ENCODE measurements around the gene ABCA7.

ABCA7 gene

GRCh38 chr19:1001538-1002166 is 38.3 kb upstream of the ABCA7 start:
- peaks cover 3% of the 10 kb centered on the region; the same call in 1 of the 2 replicates for H4K20me1 ChIP-seq (ENCODE audit: insufficient read depth, low read length)
- no peak overlapping the region for H3K9ac ChIP-seq (ENCODE audit: low read length)
- H2AFZ ChIP-seq (ENCODE audit: low read depth, low read length): peak overlapping the region; percentile 10; the same call in 1 of the 2 replicates
- peak overlapping the region; percentile 57 for H3K4me2 ChIP-seq (ENCODE audit: low read length)
- TF ChIP-seq, protein P1, sequence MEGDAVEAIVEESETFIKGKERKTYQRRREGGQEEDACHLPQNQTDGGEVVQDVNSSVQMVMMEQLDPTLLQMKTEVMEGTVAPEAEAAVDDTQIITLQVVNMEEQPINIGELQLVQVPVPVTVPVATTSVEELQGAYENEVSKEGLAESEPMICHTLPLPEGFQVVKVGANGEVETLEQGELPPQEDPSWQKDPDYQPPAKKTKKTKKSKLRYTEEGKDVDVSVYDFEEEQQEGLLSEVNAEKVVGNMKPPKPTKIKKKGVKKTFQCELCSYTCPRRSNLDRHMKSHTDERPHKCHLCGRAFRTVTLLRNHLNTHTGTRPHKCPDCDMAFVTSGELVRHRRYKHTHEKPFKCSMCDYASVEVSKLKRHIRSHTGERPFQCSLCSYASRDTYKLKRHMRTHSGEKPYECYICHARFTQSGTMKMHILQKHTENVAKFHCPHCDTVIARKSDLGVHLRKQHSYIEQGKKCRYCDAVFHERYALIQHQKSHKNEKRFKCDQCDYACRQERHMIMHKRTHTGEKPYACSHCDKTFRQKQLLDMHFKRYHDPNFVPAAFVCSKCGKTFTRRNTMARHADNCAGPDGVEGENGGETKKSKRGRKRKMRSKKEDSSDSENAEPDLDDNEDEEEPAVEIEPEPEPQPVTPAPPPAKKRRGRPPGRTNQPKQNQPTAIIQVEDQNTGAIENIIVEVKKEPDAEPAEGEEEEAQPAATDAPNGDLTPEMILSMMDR (IDR thresholded peaks at IDR 0.05; ENCODE audit: low read depth, low read length): peak; percentile 95
- TF ChIP-seq EZH2phosphoT487 (IDR thresholded peaks at IDR 0.05; ENCODE audit: low read depth): no peak
- no peaks in the 10 kb centered on the region for H3K9me3 ChIP-seq (ENCODE audit: insufficient read depth, low read length)
- peak overlapping the region; percentile 8; the same call in 1 of the 2 replicates for H3K4me3 ChIP-seq (ENCODE audit: low read length)
- no peaks in the 10 kb centered on the region for H3K27me3 ChIP-seq (ENCODE audit: low read depth, low read length)
- no peaks in the 10 kb centered on the region for H3K79me2 ChIP-seq (ENCODE audit: low read length)
- H3K4me1 ChIP-seq (ENCODE audit: low read length): peaks cover 3% of the 10 kb centered on the region
- H3K36me3 ChIP-seq (replicated peaks; ENCODE audit: low read depth, low read length): peaks cover 3% of the 10 kb centered on the region
- H3K27ac ChIP-seq (ENCODE audit: low read length): no peak overlapping the region

- Histone ChIP-seq H3K79me2 (ENCODE audit: low read length) (no peaks in the 10 kb centered on the region), H3K9me3 (ENCODE audit: insufficient read depth, low read length) (no peaks in the 10 kb centered on the region), H3K4me1 (ENCODE audit: low read length) (peaks cover 3% of the 10 kb centered on the region), H3K27me3 (ENCODE audit: low read depth, low read length) (no peaks in the 10 kb centered on the region), H3K9ac (ENCODE audit: low read length) (no peak overlapping the region), H3K4me2 (ENCODE audit: low read length) (no peak overlapping the region), H3K36me3 (replicated peaks; ENCODE audit: low read depth, low read length) (peaks cover 11% of the 10 kb centered on the region), H3K27ac (ENCODE audit: low read length) (no peak overlapping the region), H2AFZ (ENCODE audit: low read depth, low read length) (no peak overlapping the region), H4K20me1 (ENCODE audit: insufficient read depth, low read length) (peaks cover 8% of the 10 kb centered on the region; the same call in 1 of the 2 replicates), H3K4me3 (ENCODE audit: low read length) (no peak overlapping the region)
- no peak for TF ChIP-seq EZH2phosphoT487 (IDR thresholded peaks at IDR 0.05; ENCODE audit: low read depth)
- TF ChIP-seq, protein P1 (IDR thresholded peaks at IDR 0.05; ENCODE audit: low read depth, low read length): no peak
Measured at GRCh38 chr19:1002600-1002999, 37.3 kb upstream of the ABCA7 start.

DNA sequence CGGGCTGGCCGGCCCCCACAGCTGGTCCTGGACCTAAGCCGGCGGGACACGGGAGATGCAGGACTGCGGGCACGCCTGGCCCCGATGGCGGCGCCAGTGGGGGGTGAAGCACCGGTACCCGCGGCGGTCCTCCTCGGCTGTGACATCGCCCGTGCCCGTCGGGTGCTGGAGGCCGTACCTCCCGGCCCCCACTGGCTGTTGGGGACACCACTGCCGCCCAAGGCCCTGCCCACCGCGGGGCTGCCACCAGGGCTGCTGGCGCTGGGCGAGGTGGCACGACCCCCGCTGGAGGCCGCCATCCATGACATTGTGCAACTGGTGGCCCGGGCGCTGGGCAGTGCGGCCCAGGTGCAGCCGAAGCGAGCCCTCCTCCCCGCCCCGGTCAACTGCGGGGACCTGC is 36.6 kb upstream of the ABCA7 start:
- Histone ChIP-seq H4K20me1 (ENCODE audit: insufficient read depth, low read length) (peaks cover 8% of the 10 kb centered on the region; the same call in 1 of the 2 replicates), H3K4me2 (ENCODE audit: low read length) (no peak overlapping the region), H3K9ac (ENCODE audit: low read length) (no peak overlapping the region), H3K27ac (ENCODE audit: low read length) (no peak overlapping the region), H3K36me3 (replicated peaks; ENCODE audit: low read depth, low read length) (peaks cover 12% of the 10 kb centered on the region), H3K4me1 (ENCODE audit: low read length) (peaks cover 3% of the 10 kb centered on the region), H3K79me2 (ENCODE audit: low read length) (no peaks in the 10 kb centered on the region), H3K27me3 (ENCODE audit: low read depth, low read length) (no peaks in the 10 kb centered on the region), H3K4me3 (ENCODE audit: low read length) (no peak overlapping the region), H2AFZ (ENCODE audit: low read depth, low read length) (no peak overlapping the region), H3K9me3 (ENCODE audit: insufficient read depth, low read length) (no peaks in the 10 kb centered on the region)
- TF ChIP-seq, protein P1 (IDR thresholded peaks at IDR 0.05; ENCODE audit: low read depth, low read length): no peak
- no peak for TF ChIP-seq EZH2phosphoT487 (IDR thresholded peaks at IDR 0.05; ENCODE audit: low read depth)

DNA sequence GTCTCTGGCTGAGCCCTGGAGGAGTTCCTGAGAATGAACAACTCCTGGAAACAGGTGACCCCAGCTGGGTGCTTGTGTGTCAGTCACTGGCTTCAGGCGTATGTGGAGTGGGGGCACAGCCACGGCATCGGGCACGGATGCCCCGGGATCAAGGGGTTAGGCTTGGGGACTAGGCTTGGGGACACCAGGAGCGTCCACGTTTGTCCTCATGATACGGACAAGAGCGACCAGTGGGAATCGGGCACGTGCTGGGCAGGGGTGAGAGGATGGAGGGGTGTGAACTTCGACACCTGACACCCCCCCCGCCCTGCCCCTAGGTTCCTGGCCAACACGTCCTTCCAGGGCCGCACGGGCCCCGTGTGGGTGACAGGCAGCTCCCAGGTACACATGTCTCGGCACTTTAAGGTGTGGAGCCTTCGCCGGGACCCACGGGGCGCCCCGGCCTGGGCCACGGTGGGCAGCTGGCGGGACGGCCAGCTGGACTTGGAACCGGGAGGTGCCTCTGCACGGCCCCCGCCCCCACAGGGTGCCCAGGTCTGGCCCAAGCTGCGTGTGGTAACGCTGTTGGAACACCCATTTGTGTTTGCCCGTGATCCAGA is 35.6 kb upstream of the ABCA7 start:
- Histone ChIP-seq H2AFZ (ENCODE audit: low read depth, low read length) (no peak overlapping the region), H3K27ac (ENCODE audit: low read length) (no peak overlapping the region)

More for the DNA sequence above, 35.6 kb upstream of the ABCA7 start:
- peaks cover 8% of the 10 kb centered on the region; the same call in 1 of the 2 replicates for H4K20me1 ChIP-seq (ENCODE audit: insufficient read depth, low read length)
- peaks cover 20% of the 10 kb centered on the region for H3K36me3 ChIP-seq (replicated peaks; ENCODE audit: low read depth, low read length)
- no peak overlapping the region for H3K9ac ChIP-seq (ENCODE audit: low read length)
- H3K4me3 ChIP-seq (ENCODE audit: low read length): no peak overlapping the region
- H3K9me3 ChIP-seq (ENCODE audit: insufficient read depth, low read length): no peaks in the 10 kb centered on the region
- no peak overlapping the region for H3K4me2 ChIP-seq (ENCODE audit: low read length)
- H3K79me2 ChIP-seq (ENCODE audit: low read length): no peaks in the 10 kb centered on the region
- TF ChIP-seq, protein P1 (IDR thresholded peaks at IDR 0.05; ENCODE audit: low read depth, low read length): no peak
- no peak for TF ChIP-seq EZH2phosphoT487 (IDR thresholded peaks at IDR 0.05; ENCODE audit: low read depth)
- H3K4me1 ChIP-seq (ENCODE audit: low read length): peaks cover 3% of the 10 kb centered on the region
- H3K27me3 ChIP-seq (ENCODE audit: low read depth, low read length): no peaks in the 10 kb centered on the region

All from OCI-LY3 (cell line).